GM18867 (cell line): ENCODE results near the gene EFNB2.

Source experiments
- ATAC-seq: cut with Tn5 transposase; IDR thresholded peaks from one replicate; pipeline ENCODE4 v1.9.1; 2021; ENCODE audit warnings: mild to moderate bottlenecking, moderate library complexity; ENCODE audit not compliant: unreplicated experiment

Gene EFNB2

GRCh38 chr13:106551350-106551749, 15.9 kb upstream of the EFNB2 start:
- ATAC-seq: no peak

- no peak for ATAC-seq
Observed at GRCh38 chr13:106550570-106551135, 15.2 kb upstream of the EFNB2 start.

- ATAC-seq: no peak
Observed at GRCh38 chr13:106548064-106548696, 12.7 kb upstream of the EFNB2 start.

GRCh38 chr13:106541826-106542225, 6.4 kb upstream of the EFNB2 start:
- no peak for ATAC-seq

GRCh38 chr13:106540613-106541012, 5.2 kb upstream of the EFNB2 start:
- ATAC-seq: no peak

GRCh38 chr13:106537521-106537920, 2.1 kb upstream of the EFNB2 start:
- ATAC-seq: no peak

- ATAC-seq: peak; percentile 38
Observed at GRCh38 chr13:106536244-106537034, 977 bp upstream of the EFNB2 start.

- ATAC-seq: peak; percentile 34
Observed at GRCh38 chr13:106534639-106535551, 567 bp downstream of the EFNB2 start.

- ATAC-seq: no peak
Observed at GRCh38 chr13:106533943-106534638, 1.4 kb downstream of the EFNB2 start.

- no peak for ATAC-seq
Observed at GRCh38 chr13:106533101-106533942, 2.1 kb downstream of the EFNB2 start.

GRCh38 chr13:106532111-106532929, 3.1 kb downstream of the EFNB2 start:
- ATAC-seq: no peak

- ATAC-seq: no peak
Observed at GRCh38 chr13:106530980-106531481, 4.4 kb downstream of the EFNB2 start.

GRCh38 chr13:106530171-106530851, 5.2 kb downstream of the EFNB2 start:
- ATAC-seq: no peak

- no peak for ATAC-seq
Observed at GRCh38 chr13:106529415-106530170, 5.9 kb downstream of the EFNB2 start.

- ATAC-seq: no peak
Observed at GRCh38 chr13:106528718-106529414, 6.6 kb downstream of the EFNB2 start.

- no peak for ATAC-seq
Observed at GRCh38 chr13:106527826-106528225, 7.6 kb downstream of the EFNB2 start.

GRCh38 chr13:106527445-106527801, 8.0 kb downstream of the EFNB2 start:
- no peak for ATAC-seq
